Measurements from ENCODE around the gene RPS27L.

The RPS27L gene

DNA sequence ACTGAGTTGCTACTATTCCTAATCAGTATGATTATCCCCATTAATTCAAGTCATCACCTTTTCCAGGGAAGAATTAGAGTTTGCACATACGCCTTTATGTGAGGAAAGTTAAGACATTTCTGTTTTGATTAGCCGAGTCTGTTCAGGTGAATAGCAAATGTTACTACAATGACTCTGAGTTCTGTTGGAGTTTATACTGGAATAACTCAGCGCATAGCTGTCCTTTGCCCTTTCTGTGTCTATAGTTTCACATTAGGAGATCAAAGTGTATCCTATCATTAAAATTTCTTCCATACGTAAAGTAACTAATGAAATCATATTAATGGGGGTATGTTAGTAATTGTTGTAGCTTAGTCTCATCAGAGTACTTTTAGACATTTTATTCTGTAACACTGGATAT, 37.0 kb upstream of the RPS27L start:
- no peaks in the 10 kb centered on the region for H3K27me3 ChIP-seq (ENCODE audit: insufficient read depth, low read length)
- no peak overlapping the region for H3K9ac ChIP-seq (ENCODE audit: low read depth, low read length)
- no peaks in the 10 kb centered on the region for H3K36me3 ChIP-seq (ENCODE audit: insufficient read depth, low read length)
- 87% methylated on average over 3 of the region's 4 CpGs for WGBS
- peaks cover 72% of the 10 kb centered on the region for H3K4me1 ChIP-seq (ENCODE audit: insufficient read depth, low read length)
- H3K9me3 ChIP-seq (ENCODE audit: insufficient read depth, low read depth, low read length): no peaks in the 10 kb centered on the region
- no peak overlapping the region for H3K4me3 ChIP-seq (ENCODE audit: low read length)
- H3K27ac ChIP-seq (ENCODE audit: low read depth, low read length): no peak overlapping the region

DNA sequence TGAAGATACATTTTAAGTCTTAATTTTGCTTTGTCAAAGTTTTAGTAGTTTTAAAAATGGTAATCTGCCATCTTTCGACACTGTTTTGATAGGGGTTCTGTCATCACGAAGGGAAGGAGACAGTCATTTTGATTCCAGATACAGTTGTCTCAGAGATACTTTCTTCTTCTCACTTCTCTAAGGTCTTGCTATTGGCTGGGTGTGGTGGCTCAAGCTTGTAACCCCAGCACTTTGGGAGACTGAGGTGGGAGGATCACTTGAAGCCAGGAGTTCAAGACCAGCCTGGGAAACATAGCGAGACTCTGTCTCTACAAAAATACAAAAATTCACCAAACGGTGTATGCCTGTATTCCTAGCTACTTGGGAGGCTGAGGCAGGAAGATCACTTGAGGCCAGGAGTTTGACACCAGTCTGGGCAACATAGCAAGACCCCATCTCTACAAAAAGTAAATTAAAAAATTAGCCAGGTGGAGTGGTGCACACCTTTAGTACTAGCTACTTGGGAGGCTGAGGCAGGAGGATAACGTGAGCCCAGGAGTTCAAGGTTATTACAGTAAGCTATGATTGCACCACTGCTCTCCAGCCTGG, 35.4 kb upstream of the RPS27L start:
- H3K4me1 ChIP-seq (ENCODE audit: insufficient read depth, low read length): peaks cover 63% of the 10 kb centered on the region
- 94% methylated on average over 5 of the region's 5 CpGs for WGBS
- no peak overlapping the region for H3K9ac ChIP-seq (ENCODE audit: low read depth, low read length)
- no peak overlapping the region for H3K27ac ChIP-seq (ENCODE audit: low read depth, low read length)
- H3K27me3 ChIP-seq (ENCODE audit: insufficient read depth, low read length): no peaks in the 10 kb centered on the region
- H3K9me3 ChIP-seq (ENCODE audit: insufficient read depth, low read depth, low read length): no peaks in the 10 kb centered on the region
- H3K4me3 ChIP-seq (ENCODE audit: low read length): no peak overlapping the region
- no peaks in the 10 kb centered on the region for H3K36me3 ChIP-seq (ENCODE audit: insufficient read depth, low read length)

DNA sequence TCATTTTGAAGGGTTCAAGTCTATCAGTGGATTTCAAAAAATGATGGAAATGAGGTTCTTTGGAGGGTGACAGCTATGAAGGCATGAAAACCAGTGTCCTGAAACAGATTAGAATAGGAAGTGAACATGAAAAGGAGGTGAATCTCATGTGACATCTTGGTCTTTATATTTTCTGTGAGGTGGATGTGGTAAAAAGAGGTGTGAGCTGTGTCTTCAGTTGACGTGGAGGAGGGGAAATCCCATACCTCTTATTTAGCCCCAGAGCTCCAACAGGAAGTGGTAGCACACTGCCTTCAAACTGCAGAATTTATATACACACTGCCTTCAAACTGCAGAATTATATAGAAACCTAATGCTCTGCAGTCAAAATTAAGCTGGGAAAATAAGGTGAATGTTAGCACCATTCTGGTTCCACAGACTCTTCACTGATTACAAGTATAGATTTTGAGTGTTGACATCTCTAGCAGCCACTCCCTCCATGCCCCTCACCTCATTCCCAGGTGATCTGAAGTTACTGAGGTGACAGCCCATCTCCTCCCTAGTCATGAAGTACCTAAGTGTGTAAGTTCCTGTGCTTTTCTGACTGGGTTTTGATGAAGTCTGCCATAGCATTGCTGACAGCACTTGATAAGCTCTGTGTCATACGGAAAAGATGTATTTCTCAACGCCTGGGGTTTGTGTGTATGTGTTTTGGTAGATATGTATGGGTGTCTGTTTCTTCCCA, 34.8 kb upstream of the RPS27L start:
- Histone ChIP-seq H3K36me3 (ENCODE audit: insufficient read depth, low read length) (no peaks in the 10 kb centered on the region), H3K4me1 (ENCODE audit: insufficient read depth, low read length) (peaks cover 57% of the 10 kb centered on the region), H3K4me3 (ENCODE audit: low read length) (no peak overlapping the region), H3K9me3 (ENCODE audit: insufficient read depth, low read depth, low read length) (no peaks in the 10 kb centered on the region), H3K9ac (ENCODE audit: low read depth, low read length) (no peak overlapping the region), H3K27ac (ENCODE audit: low read depth, low read length) (no peak overlapping the region), H3K27me3 (ENCODE audit: insufficient read depth, low read length) (no peaks in the 10 kb centered on the region)
- 95% methylated on average over 2 of the region's 3 CpGs for WGBS

DNA sequence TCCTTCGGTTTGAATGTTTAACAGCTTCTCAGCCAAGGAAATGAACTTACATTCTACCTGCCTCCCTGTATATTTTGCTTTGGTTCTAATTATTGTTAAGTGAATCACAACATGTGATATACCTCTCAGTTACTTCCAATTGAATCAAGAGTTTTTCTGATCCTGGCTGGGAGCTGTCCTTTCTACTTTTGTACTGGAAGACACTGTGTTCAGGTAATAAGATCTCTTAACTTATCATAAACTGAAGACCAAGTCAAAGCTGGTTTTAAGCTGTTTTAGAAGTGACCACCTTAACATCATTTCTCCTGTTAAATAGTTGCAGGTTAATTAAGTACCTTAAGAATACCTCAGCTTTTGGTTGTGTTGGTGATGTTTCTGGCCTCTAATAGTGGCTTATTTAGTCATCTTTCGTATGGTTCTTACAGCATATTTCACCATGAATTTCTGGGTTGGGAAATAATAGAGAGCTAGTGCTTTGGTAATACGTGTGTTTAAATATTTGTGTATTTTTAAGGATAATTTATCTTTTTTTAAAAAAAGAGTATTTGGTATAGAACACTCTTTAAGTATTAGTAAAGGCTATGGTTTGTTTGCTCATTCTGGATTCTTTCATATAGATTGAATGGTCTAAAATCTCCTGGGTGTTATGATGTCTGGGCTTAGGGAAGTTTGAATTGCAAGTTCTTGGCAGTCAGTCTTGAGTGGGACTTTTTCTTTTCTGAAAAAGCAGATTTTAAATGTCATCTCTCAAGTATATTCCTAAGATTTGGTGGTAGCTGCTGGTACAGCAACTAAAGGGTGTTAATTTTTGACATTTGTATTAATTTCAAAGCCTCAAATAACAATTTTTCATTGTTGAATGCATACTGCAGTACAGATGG, 33.7 kb upstream of the RPS27L start:
- Histone ChIP-seq H3K4me3 (ENCODE audit: low read length) (peak overlapping the region; percentile 96), H3K27ac (ENCODE audit: low read depth, low read length) (no peak overlapping the region), H3K36me3 (ENCODE audit: insufficient read depth, low read length) (no peaks in the 10 kb centered on the region), H3K9ac (ENCODE audit: low read depth, low read length) (no peak overlapping the region), H3K27me3 (ENCODE audit: insufficient read depth, low read length) (no peaks in the 10 kb centered on the region), H3K4me1 (ENCODE audit: insufficient read depth, low read length) (peaks cover 46% of the 10 kb centered on the region), H3K9me3 (ENCODE audit: insufficient read depth, low read depth, low read length) (no peaks in the 10 kb centered on the region)
- 82% methylated on average over 3 of the region's 3 CpGs for WGBS

DNA sequence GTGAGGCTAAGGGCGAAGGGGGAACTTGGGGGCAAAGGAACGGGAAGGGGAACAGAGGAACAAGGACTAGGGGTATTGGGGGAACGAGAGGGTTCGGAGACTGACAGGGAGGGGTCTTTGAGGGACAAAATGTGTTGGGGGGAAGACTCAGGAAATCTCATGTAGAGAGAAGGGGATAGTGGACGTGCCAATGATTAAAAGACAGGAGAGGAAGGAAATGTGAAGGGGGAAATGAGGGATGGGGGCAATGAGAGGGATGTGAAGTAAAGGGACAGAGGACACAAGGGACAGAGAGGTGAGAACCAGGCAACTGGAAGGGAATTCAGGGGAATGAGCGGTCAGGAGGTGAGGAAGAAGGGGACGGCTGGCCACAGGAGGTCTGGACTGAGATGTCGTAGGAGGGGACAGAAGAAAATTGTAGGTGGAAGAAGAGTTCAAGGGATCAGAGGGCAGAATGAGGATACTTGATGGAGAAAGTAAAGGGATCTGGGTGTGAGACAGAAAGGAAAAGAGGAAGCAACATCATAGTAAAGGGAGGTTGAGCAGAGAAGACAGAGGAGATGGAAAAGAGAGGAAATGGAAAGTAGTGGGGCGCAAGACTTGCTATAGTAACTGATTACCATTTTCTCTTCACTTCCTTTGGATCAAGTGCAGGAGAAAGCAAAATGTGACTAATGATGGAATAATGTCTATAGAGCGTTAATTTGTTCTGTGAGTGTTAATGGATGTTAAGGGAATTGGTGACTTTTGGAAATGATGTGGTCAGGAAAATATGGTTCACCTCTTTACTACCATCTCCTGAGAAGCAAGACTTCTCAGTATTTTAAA, 32.9 kb upstream of the RPS27L start:
- Histone ChIP-seq H3K36me3 (ENCODE audit: insufficient read depth, low read length) (no peaks in the 10 kb centered on the region), H3K9ac (ENCODE audit: low read depth, low read length) (peak overlapping the region; percentile 62; the same call in 1 of the 2 replicates), H3K4me3 (ENCODE audit: low read length) (peak overlapping the region; percentile 96), H3K27me3 (ENCODE audit: insufficient read depth, low read length) (no peaks in the 10 kb centered on the region), H3K9me3 (ENCODE audit: insufficient read depth, low read depth, low read length) (no peaks in the 10 kb centered on the region), H3K4me1 (ENCODE audit: insufficient read depth, low read length) (peaks cover 38% of the 10 kb centered on the region), H3K27ac (ENCODE audit: low read depth, low read length) (no peak overlapping the region)
- 17% methylated on average over 10 of the region's 10 CpGs for WGBS

DNA sequence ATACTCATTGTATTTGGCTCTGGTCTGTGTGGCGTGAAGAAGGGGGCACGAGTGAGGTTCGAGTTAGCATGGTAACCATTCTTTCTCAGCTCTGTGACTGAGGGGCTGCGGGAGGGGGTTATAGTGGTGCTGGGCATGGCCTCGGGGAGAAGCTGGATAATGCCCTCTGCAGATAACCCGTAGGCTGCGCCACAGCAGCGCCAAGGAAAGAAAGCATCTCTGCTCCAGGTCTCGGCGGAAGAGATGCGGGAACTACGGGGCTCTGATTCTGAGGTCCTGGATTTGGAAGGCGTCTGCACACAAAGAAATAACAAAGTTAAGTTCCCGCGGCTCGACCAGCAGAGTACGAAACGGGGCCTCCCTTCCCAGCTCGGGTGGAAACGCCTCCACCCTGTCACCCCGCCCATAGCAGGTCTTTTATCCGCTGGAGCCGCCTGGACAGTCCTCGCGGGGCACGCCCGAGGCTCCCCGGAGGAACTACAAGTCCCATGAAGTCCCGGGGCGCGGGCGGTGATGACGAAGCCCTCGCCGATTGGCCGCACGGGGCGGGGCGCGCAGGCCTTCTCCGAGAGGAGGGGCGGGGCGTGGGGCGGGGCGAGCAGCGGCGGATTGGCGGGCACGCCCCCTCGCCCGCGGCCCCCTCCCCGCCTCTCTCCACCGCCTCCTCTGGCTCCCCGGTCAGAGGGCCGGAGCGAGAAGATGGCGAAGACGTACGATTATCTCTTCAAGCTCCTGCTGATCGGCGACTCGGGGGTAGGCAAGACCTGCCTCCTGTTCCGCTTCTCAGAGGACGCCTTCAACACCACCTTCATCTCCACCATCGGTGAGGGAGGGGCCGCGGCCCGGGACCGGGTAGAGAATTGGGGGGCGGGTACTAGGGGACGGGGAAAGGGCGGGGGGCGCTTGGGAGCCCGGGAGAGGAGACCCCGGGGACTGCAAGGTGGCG, 31.9 kb upstream of the RPS27L start, which contains the start of gene RAB8B:
RAB8B (plus strand) TSS at position 681 of the 946 bp plus-strand sequence; CDS start at position 700, 19 bp downstream.
- Histone ChIP-seq H3K9me3 (ENCODE audit: insufficient read depth, low read depth, low read length) (no peaks in the 10 kb centered on the region), H3K36me3 (ENCODE audit: insufficient read depth, low read length) (no peaks in the 10 kb centered on the region), H3K4me1 (ENCODE audit: insufficient read depth, low read length) (peaks cover 35% of the 10 kb centered on the region), H3K27me3 (ENCODE audit: insufficient read depth, low read length) (no peaks in the 10 kb centered on the region), H3K4me3 (ENCODE audit: low read length) (peak within 1 kb of the TSS; percentile 96), H3K27ac (ENCODE audit: low read depth, low read length) (peak within 1 kb of the TSS; percentile 75), H3K9ac (ENCODE audit: low read depth, low read length) (peak within 1 kb of the TSS; percentile 89)
- under 1% methylated on average over 77 of the region's 77 CpGs for WGBS

DNA sequence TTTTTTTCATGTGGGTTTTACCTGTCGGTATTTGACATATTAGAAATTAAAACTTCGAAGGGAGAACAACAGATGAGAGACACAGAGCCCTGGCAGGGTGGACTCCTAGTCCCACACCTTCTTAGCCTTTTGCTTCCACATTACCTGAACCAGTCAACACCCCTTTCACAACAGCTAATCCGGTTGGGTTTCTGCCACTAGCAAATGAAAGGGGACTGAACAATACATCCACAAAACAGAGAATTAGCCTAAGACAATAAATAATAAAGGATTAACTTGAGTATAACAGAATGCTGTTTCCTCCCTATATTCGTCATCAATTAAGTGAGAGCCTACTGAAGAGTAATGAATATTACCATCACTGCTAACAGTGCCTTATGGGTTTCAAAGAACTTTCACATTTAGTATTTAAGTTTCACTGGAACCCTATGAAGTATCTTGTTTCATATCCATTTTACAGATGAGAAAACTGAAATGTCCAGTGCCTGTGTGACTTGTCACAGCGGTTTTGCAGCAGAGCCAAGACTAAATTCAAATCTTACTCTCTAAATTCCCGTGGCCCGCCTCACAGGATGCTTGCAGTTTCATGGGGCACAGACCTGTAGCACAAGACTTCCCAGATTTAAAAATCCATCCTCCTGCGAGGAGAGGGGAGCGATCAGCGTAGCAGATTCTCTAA, 31.1 kb upstream of the RPS27L start:
- H3K9ac ChIP-seq (ENCODE audit: low read depth, low read length): peak overlapping the region; percentile 89
- H3K36me3 ChIP-seq (ENCODE audit: insufficient read depth, low read length): no peaks in the 10 kb centered on the region
- peak overlapping the region; percentile 96 for H3K4me3 ChIP-seq (ENCODE audit: low read length)
- no peaks in the 10 kb centered on the region for H3K9me3 ChIP-seq (ENCODE audit: insufficient read depth, low read depth, low read length)
- H3K27me3 ChIP-seq (ENCODE audit: insufficient read depth, low read length): no peaks in the 10 kb centered on the region
- WGBS: 47% methylated on average over 9 of the region's 10 CpGs
- H3K4me1 ChIP-seq (ENCODE audit: insufficient read depth, low read length): peaks cover 27% of the 10 kb centered on the region
- peak overlapping the region; percentile 75 for H3K27ac ChIP-seq (ENCODE audit: low read depth, low read length)

DNA sequence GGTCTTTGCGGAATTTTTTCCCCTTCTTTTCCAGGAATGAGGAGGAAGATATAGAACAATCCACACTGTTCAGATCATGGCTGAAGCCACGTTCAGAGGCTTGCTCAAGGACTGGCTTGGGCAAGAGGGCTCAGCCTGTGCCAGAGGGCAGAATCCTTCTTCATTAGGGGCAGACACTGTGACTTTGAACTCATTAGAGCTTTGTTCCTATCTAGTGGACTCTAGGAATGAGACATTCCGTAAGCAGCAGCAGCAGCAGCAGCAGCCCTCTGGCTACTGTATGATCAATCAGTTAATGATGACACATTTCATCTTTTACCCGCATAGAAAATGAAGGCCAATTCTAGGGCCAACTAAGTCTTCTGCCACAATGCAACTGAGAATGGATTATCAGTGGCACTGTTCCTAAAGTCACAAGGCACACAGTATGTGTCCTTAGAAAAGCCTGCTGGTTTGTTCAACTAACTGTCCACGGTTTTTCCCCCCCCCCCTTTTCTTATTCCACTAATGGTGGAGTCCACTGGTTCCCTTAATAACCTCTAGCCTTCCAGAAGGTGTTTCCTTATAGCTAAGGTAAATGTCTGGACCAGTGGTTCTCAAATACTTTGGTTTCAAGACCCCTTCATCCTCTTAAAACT, 30.4 kb upstream of the RPS27L start:
- no peaks in the 10 kb centered on the region for H3K9me3 ChIP-seq (ENCODE audit: insufficient read depth, low read depth, low read length)
- H3K4me3 ChIP-seq (ENCODE audit: low read length): no peak overlapping the region
- no peaks in the 10 kb centered on the region for H3K27me3 ChIP-seq (ENCODE audit: insufficient read depth, low read length)
- H3K4me1 ChIP-seq (ENCODE audit: insufficient read depth, low read length): peaks cover 26% of the 10 kb centered on the region
- no peak overlapping the region for H3K27ac ChIP-seq (ENCODE audit: low read depth, low read length)
- no peaks in the 10 kb centered on the region for H3K36me3 ChIP-seq (ENCODE audit: insufficient read depth, low read length)
- 83% methylated on average over 5 of the region's 5 CpGs for WGBS
- H3K9ac ChIP-seq (ENCODE audit: low read depth, low read length): no peak overlapping the region

DNA sequence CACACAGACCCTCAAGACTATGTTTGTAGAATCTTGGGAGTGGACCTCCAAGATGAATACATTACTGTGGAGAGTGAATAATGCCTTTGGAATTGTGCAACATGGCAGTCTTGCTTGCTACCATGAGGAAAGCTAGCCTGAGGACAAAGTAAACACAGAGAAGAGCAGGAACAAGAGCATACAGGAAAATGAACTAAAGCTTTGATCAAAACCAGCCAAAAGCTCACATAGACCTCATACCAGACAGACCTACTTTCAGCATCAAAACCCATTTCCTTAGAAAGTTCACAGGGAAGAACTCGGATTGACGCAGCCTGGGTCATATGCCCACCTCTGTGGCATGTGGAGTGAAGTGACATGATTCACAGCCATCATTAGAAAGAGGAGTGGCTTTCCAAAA, 28.8 kb upstream of the RPS27L start:
- Histone ChIP-seq H3K9me3 (ENCODE audit: insufficient read depth, low read depth, low read length) (no peaks in the 10 kb centered on the region), H3K27ac (ENCODE audit: low read depth, low read length) (no peak overlapping the region), H3K4me3 (ENCODE audit: low read length) (no peak overlapping the region), H3K4me1 (ENCODE audit: insufficient read depth, low read length) (peaks cover 17% of the 10 kb centered on the region), H3K36me3 (ENCODE audit: insufficient read depth, low read length) (no peaks in the 10 kb centered on the region), H3K9ac (ENCODE audit: low read depth, low read length) (no peak overlapping the region), H3K27me3 (ENCODE audit: insufficient read depth, low read length) (no peaks in the 10 kb centered on the region)
- 95% methylated on average over 2 of the region's 2 CpGs for WGBS
